GM10248 (cell line): ENCODE results near the gene FAM200C.
A peak's percentile ranks its signal among the peaks of the same experiment; 100 is the strongest.

Experiments
- CTCF ChIA-PET: fragments of 300-600 bp; sonication (Branson Sonifier 250); formaldehyde crosslinking; extraction: SDS; loops from one replicate; lab custom pipeline; 2021; ENCODE audit warnings: antibody characterized with exemption; lab: Yijun Ruan, JAX
- POLR2A ChIA-PET: fragments of 350-650 bp; sonication (Branson Sonifier 250); formaldehyde crosslinking; extraction: SDS; loops from one replicate; lab custom pipeline; 2020; ENCODE audit warnings: antibody characterized with exemption; lab: Yijun Ruan, JAX
- DNase-seq: peaks from one replicate; pipeline ENCODE4 v3.0.0; 2012; ENCODE audit errors: extremely low spot score
- TF ChIP-seq, protein P1 (sequence below): IDR thresholded peaks from 2 replicates; pipeline ENCODE4 v1.5.1; 2012; ENCODE audit warnings: mild to moderate bottlenecking, low read depth; ENCODE audit errors: extremely low read depth, missing control alignments, control extremely low read depth

FAM200C gene

GRCh38 chr5:160367885-160368284 is 32.0 kb downstream of the FAM200C start:
- TF ChIP-seq, protein P1, sequence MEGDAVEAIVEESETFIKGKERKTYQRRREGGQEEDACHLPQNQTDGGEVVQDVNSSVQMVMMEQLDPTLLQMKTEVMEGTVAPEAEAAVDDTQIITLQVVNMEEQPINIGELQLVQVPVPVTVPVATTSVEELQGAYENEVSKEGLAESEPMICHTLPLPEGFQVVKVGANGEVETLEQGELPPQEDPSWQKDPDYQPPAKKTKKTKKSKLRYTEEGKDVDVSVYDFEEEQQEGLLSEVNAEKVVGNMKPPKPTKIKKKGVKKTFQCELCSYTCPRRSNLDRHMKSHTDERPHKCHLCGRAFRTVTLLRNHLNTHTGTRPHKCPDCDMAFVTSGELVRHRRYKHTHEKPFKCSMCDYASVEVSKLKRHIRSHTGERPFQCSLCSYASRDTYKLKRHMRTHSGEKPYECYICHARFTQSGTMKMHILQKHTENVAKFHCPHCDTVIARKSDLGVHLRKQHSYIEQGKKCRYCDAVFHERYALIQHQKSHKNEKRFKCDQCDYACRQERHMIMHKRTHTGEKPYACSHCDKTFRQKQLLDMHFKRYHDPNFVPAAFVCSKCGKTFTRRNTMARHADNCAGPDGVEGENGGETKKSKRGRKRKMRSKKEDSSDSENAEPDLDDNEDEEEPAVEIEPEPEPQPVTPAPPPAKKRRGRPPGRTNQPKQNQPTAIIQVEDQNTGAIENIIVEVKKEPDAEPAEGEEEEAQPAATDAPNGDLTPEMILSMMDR, result no peak
- no peak for DNase-seq
- ChIA-PET CTCF (interaction anchor here (1.8 kb wide), 1 partner anchor 22 kb away, joined by 7 read pairs; no protein-coding TSS in a partner anchor), POLR2A (no interaction called here)

GRCh38 chr5:160367261-160367660 is 32.6 kb downstream of the FAM200C start:
- POLR2A ChIA-PET, result no interaction called here
- no peak for DNase-seq
- TF ChIP-seq, protein P1, result no peak
- CTCF ChIA-PET, result interaction anchor here (1.8 kb wide), 1 partner anchor 22 kb away, joined by 7 read pairs; no protein-coding TSS in a partner anchor

DNA sequence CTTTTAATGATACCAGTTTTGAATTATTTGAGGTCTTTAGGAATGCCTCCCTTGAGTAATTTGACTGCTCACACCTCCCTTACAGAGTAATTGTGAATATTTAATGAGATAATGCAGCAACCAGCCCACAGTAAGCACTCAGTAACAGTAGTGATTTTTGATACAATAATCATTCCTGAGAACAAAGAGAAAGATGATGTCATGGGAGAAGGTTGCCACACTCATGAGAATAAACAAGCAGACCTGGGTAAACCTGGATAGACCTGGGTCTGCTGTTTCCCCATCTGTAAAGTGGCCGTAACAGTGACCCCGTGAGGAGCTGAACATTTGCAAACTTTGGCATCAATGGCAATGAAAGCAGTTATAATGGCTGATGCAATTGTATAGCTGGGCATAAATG is 33.6 kb downstream of the FAM200C start:
- ChIA-PET CTCF (interaction anchor here (1.1 to 1.8 kb wide), 3 partner anchors 21 to 344 kb away, joined by 3 to 7 read pairs (median 3); no protein-coding TSS in a partner anchor), POLR2A (no interaction called here)
- no peak for DNase-seq
- TF ChIP-seq, protein P1, result no peak

- CTCF ChIA-PET, result interaction anchor here (1.3 to 2.2 kb wide), 2 partner anchors 12 to 19 kb away, joined by 3 to 8 read pairs; no protein-coding TSS in a partner anchor
- peak; percentile 8 for DNase-seq
- TF ChIP-seq, protein P1, result no peak
- POLR2A ChIA-PET, result no interaction called here
These were observed 36.0 kb downstream of the FAM200C start for GRCh38 chr5:160363660-160364395.

GRCh38 chr5:160363211-160363610 is 36.6 kb downstream of the FAM200C start:
- ChIA-PET POLR2A (no interaction called here), CTCF (interaction anchor here (1.3 to 2.2 kb wide), 2 partner anchors 11 to 18 kb away, joined by 3 to 8 read pairs; no protein-coding TSS in a partner anchor)
- TF ChIP-seq, protein P1, result no peak
- no peak for DNase-seq

GRCh38 chr5:160361624-160362228 is 38.1 kb downstream of the FAM200C start:
- TF ChIP-seq, protein P1, result no peak
- ChIA-PET CTCF (interaction anchor here (1.0 kb wide), 1 partner anchor 16 kb away, joined by 3 read pairs; no protein-coding TSS in a partner anchor), POLR2A (interaction anchor here (0.6 kb wide), 1 partner anchor 964 kb away, joined by 4 read pairs; no protein-coding TSS in a partner anchor)
- no peak for DNase-seq
